Stimulated activated CD4-positive, alpha-beta T cell treated with anti-CD3 and anti-CD28 coated beads, Interleukin-2, amount 100 ng/mL, for 24 hours (primary cell): Measurements from ENCODE around the gene LCN6.
"Not testable (repeated sequence)": the region's sequence is repeated elsewhere in the genome, so short reads cannot be mapped to it uniquely, and the experiment has no call there.

Source experiments
- DNase-seq, 2 donors: peaks; one replicate each; pipeline ENCODE4 v3.0.0-alpha.2; 2020

Gene LCN6

DNA sequence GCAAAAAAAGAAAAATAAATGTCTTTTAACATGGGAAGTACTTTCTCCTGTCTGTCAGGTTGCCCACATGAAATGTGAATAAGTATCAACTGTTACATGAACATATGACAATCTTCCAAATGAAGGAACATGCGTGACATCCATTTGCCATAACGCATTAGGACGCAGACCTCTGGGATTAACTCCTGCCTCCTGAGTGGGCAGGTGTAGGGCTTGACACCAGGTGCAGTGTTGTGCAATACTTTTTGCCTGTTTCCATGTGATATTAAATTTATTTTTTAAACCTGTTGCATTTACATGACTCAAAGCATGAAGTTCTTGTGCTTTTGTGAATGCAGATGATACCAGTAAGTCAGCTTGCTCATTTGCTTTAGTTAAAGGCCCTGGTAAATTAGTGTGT, 34.1 kb upstream of the LCN6 start:
- DNase-seq = no peak

DNA sequence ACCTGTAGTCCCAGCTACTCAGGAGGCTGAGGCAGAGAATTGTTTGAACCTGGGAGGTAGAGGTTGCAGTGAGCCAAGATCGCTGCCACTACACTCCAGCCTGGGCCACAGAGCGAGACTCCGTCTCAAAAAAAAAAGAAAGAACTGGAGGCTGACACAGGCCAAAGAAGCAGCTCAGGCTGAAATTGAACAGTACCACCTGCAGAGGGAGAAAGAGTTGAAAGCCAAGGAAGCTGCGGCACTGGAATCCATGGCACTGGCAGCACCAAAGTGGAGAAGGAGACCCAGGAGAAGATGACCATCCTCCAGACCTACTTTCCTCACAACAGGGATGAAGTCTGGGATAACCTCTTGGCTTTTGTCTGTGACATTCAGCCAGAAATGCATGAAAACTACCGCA, 31.5 kb upstream of the LCN6 start:
- no peak for DNase-seq

- DNase-seq = no peak
Observed at GRCh38 chr9:136777359-136777758, 29.0 kb upstream of the LCN6 start.

DNA sequence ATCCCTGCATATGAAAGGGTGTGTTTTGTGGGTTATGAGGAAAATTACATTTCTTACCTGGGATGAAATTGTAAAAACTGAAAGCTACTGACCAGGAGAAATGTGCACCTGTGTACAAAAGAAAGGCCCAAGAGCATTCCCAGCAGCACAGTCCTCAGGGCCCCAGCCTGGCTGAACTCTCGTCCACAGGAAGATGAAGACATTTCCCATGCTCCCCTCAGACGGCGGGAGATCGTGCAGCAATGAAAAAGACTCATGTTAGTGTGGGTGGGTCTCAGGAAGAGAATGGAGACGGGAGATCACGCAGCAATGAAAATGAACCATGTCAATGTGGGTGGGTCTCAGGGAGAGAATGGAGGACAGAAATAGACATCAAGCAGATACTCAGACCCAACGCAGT, 28.6 kb upstream of the LCN6 start:
- no peak for DNase-seq

DNA sequence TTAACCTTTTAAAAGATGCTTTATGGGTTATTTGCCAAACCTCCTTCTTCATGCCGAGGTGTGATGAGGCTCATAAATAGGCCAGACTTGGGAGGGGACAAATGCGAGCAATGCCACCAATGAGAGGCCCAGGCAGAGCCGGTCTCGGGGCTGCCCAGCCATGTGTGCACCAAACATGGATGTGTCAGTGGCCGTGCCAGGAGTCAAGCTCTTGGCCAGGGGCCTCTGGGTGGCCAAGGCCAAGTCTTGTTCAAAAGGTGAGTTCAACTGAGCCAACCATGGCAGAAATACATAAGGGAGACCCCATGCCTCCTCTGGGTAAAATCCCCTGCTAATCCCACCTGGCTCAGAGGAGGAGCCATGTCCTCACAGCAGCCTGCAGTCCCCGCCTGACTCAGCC, 26.9 kb upstream of the LCN6 start:
- no peak for DNase-seq

- no peak for DNase-seq
Observed at GRCh38 chr9:136774416-136775045, 26.2 kb upstream of the LCN6 start.

GRCh38 chr9:136773386-136774044, 25.2 kb upstream of the LCN6 start:
- DNase-seq = peak in 1 of 2 donors; percentile 26

GRCh38 chr9:136771907-136772415, 23.6 kb upstream of the LCN6 start:
- no peak for DNase-seq

- peak; percentile 66 to 69 for DNase-seq
Observed at GRCh38 chr9:136769710-136770191, 21.4 kb upstream of the LCN6 start.

DNA sequence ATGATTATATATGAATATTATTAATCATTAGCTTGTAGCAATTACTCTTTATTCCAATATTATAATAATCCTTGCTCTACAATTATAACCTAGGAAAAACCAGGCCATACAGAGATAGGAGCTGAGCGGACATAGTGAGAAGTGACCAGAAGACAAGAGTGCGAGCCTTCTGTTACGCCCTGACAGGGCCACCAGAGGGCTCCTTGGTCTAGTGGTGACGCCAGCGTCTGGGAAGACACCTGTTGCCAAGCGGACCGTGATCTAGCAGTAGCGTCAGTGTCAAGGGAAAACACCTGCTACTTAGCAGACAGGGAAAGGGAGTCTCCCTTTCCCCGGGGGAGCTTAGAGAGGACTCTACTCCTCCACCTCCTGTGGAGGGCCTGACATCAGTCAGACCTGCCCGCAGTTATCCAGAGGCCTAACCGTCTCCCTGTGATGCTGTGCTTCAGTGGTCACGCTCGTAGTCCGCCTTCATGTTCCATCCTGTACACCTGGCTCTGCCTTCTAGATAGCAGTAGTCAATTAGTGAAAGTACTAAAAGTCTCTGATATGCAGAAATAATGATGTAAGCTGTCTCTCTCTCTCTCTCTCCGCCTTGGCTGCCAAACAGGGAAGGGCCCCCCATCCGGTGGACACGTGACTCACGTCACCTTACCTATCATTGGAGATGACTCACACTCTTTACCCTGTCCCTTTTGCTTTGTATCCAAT, 18.2 kb upstream of the LCN6 start:
- peak; percentile 49 to 60 for DNase-seq

DNA sequence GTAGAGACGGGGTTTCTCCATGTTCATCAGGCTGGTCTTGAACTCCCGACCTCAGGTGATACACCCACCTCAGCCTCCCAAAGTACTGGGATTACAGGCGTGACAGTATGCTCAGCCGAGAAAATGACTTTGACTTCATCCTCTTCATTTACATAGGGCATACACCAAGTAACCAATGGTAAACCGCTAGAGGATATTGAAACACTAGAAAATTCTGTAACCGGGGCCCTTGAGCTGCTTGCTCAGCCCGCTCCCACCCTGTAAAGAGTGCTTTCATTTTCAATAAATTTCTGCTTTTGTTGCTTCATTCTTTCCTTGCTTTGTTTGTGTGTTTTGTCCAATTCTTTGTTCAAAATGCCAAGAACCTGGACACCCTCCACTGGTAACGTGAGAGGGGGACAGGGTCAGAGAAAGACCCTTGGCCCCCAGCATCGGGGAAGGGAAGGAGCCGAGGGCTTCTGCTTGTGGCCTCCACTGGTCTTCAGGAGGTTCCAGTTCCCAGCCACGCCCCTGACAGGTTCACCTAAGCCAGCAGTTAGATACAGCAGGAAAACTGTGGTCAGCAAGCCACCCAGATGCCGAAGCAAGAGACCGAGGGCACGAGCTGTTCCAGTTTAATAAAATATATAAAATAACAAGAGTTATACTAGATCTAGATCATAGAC, 17.6 kb upstream of the LCN6 start:
- not testable (repeated sequence) for DNase-seq

DNA sequence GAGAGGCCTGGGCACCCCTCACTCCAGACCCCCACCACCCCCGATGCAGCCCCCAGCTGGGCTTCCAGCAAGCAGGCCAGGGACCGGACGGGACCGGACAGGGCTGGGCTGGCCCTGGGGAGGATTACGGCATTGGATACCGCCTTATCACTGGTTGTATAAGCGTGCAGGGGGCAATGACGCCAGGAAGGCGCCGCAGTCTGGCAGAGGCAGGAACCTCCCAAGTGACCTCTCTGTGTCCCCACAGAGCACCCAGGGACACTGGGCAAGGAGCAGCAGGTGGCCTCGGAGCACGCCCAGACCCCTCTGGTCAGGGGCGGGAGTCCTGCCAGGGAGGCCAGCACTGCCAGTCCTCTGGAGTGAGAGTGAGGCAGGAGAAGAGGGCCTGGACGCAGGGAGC, 16.7 kb upstream of the LCN6 start:
- DNase-seq = no peak

GRCh38 chr9:136764301-136764891, 16.1 kb upstream of the LCN6 start, which contains the start of gene LCN15:
Gene LCN15, minus strand, starts transcription at chr9:136764518. Its CDS starts 30 bp downstream, at chr9:136764488.
- no peak for DNase-seq

GRCh38 chr9:136763649-136764035, 15.3 kb upstream of the LCN6 start:
- DNase-seq = no peak

DNA sequence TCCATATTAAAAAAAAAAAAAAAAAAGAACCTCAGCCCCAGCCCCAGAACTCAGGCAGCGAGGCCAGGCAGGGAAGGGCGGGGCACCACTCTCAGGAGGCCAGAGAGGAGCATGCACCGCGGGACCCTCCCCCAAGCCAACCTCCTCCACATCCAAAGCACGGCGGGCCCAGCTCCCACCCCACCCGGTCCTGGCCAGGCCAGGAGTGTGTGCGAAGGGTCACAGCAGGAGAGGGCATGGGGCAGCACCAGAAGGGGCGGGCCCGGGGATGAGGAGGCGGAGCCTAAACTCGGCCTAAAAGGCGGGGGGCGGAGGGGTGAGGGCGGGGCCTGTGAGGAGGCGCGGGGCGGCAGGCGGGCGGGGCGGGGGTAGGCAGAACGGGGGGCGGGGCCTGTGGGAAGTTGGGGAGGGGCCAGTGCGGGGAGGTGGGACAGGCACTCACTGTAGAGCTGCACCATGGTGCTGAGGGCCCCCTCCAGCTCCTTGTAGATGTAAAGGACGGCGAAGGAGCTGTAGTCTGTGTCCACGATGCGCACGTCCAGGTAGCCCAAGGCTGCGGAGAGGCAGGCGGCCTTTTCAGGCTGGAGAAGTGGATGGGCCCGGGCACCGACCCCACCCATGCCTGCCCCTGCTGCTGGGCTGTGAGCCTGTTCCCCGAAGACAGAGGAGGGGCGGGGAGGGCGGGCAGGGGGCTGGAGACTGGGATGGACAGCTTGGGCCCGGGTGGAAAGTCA, 14.8 kb upstream of the LCN6 start:
- peak; percentile 54 to 71 for DNase-seq

DNA sequence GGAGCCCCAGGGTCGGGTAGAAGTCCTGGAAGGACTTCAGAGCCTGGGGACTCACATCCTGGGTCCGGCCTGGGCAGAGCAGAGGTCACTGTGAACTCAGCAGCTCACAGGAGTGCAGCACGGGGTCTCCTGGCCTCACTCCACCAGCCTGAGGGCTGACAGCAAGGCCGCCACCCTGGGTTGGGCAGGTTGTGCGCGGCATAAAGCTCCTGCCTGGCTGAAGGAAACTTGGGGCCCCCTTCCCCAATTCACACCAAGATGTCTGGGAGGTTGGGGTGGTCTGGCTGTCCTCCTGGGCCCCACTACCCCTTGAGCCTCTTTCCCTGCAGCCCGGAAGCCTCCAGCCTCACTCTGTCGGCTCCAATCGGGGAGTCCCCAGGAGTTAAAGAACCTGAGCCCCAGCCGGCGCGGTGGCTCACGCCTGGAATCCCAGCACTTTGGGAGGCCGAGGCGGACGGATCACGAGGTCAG, 13.9 kb upstream of the LCN6 start:
- no peak for DNase-seq

DNA sequence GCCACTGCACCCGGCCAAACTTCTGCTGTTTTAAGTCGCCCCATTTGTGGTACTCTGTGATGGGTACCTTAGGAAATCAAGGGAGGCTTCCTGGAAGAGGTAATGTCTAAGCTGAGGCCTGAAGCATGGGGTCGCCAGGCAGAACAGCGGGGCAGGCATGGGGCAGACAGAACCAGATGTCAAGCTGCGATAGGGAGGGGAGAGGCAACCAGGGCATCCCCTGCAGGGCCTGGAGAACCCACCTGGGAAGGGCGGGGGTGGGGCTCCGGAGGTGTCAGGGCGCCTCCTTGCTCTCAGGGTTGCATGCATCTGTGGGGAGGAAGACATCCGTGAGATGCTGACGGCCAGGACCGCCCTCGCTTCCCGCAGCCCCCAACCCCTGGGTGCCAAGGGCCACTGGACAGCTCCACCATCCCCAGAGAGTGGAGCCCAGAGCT, 13.2 kb upstream of the LCN6 start:
- no peak for DNase-seq

- DNase-seq = peak in 1 of 2 donors; percentile 52
Observed at GRCh38 chr9:136760834-136761544, 12.7 kb upstream of the LCN6 start.

GRCh38 chr9:136760424-136760823, 12.1 kb upstream of the LCN6 start:
- no peak for DNase-seq

DNA sequence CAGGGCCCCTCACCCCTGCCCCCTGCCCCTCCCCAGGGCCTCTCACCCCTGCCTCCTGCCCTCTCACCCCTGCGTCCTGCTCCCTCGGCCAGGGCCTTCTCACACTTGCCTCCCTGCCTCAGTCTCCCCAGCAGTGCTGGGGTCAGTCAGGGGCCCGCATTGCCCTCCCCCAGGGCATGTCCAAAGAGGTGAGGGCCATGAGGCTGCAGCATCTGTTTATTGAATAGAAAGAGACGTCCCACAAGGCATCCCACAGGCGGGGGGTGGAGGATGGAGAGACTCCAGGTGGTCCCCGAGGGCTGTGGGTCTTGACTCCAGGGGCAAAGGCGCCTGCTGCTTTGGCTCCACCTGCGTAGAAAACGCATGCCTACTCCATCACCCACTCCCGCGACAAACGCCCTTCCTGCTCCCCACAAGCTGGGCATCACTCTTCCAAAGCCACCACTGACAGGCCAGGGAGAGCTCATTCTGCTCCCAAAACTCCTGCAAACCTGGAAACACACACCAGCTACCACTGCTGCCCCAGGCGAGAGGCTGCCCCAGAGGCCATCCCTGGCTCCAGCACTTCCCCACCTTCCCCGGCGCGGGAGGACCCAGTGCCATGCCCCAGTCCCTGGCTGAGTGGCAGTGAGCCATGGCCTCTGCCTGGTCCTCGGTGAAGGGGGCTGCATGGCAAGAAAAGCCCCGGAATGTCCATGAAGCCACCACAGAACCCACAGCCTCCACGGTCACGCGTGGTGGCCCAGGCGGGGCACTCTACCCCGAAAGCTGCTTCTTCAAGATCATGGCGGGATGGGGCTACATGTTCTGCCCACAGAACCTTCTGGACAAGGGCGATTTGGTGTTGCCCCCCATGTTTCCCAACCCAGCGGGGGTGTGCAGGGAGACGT, 11.4 kb upstream of the LCN6 start:
- no peak for DNase-seq
